Endothelial cell of umbilical vein (primary cell): ENCODE results near the gene PELI2.

Experiments
- EZH2 ChIP-seq: IDR thresholded peaks from 2 replicates; pipeline ENCODE4 v1.6.1; 2012; ENCODE audit warnings: borderline replicate concordance, low read depth, mild to moderate bottlenecking, moderate library complexity, low read length, inconsistent platforms; ENCODE audit not compliant: severe bottlenecking
- POLR2A ChIP-seq: IDR thresholded peaks from 2 replicates; pipeline ENCODE4 v1.6.1; 2012; ENCODE audit warnings: low read depth, mild to moderate bottlenecking, control low read depth, low read length

DNA sequence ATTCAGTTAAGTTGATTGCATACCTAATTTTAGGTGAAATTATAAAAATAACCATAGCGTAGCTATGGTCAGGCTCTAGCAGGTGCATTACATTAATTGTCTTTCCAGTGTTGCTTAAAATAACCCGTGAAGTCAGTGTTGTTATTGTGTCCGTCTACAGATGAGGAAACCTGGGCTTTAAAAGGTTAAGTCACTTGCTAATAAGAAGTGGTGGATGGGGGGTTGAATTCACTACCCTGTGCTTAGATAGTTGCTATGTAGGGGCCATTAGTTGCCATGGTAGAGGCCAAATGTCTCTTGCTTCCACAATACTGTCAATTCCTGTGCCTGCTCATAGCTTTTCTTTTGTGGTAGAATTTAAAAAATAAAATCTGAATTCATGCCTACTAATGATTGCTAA lies 174.8 kb downstream of the PELI2 start:
- TF ChIP-seq POLR2A: no peak
- no peak for TF ChIP-seq EZH2
